Right lobe of liver (tissue), 6 donors: ENCODE data around the gene CYTH1. TPM values are rescaled to one million over a fixed set of nuclear protein-coding genes. Genes with fewer than 3 reads are reported as not detected.

Source experiments
- ATAC-seq, 4 donors: fragments of 200-7000 bp; cut with Tn5 transposase; one replicate each; pipeline ENCODE4 v1.9.1; 2020; ENCODE audit warnings: mild to moderate bottlenecking in 4 of 4, moderate library complexity in 4 of 4
- DNase-seq, 3 donors: peaks; one replicate each; pipeline ENCODE4 v3.0.0-alpha.2; 2020
- H3K27ac ChIP-seq, 3 donors: fragments of 200-600 bp; one replicate each; pipeline ENCODE4 v1.8.0; 2022
- H3K27me3 ChIP-seq, 2 donors: fragments of 200-600 bp; one replicate each; pipeline ENCODE4 v1.8.0; 2022
- H3K36me3 ChIP-seq, 4 donors: fragments of 200-600 bp; sonication (generic) in 1 of 4; one replicate each; pipeline versions ENCODE4 v1.5.1 to v1.8.0; 2017 to 2022; ENCODE audit warnings: control low read depth in 1 of 4
- H3K4me1 ChIP-seq, 4 donors: fragments of 200-600 bp; sonication (generic) in 1 of 4; one replicate each; pipeline versions ENCODE4 v1.5.1 to v1.8.0; 2017 to 2022; ENCODE audit warnings: control low read depth in 1 of 4
- H3K4me3 ChIP-seq, 3 donors: fragments of 200-600 bp; one replicate each; pipeline ENCODE4 v1.8.0; 2022
- H3K9me3 ChIP-seq, 4 donors: fragments of 200-600 bp; sonication (generic) in 1 of 4; one replicate each; pipeline versions ENCODE4 v1.5.1 to v1.8.0; 2017 to 2022; ENCODE audit warnings: control low read depth in 1 of 4
- CTCF ChIP-seq, 4 donors: fragments of 200-600 bp in 3 of 4; fragments of 450-650 bp in 1 of 4; IDR thresholded peaks; one replicate each; pipeline versions ENCODE4 v1.5.1 to v1.8.0; 2016 to 2022; ENCODE audit warnings: antibody characterized with exemption in 4 of 4, mild to moderate bottlenecking in 2 of 4
- POLR2A ChIP-seq: fragments of 450-650 bp; IDR thresholded peaks from one replicate; pipeline ENCODE4 v1.6.1; 2017; ENCODE audit warnings: antibody characterized with exemption, mild to moderate bottlenecking
- WGBS: methylation state at CpG from one replicate; pipeline ENCODE4 v1.1.6; 2018; ENCODE audit warnings: low coverage, low lambda C conversion rate; ENCODE audit not compliant: insufficient coverage; ENCODE audit errors: missing lambda C conversion rate; 5-methylcytosine and 5-hydroxymethylcytosine counted together
- intact Hi-C, 2 donors: fragments of 100-400 bp; cut with DNase I; formaldehyde crosslinking; loops; one replicate each; pipeline versions ENCODE4 v1.11.2 to v1.14.1; 2022
- total RNA-seq, 6 experiments: library from RNA; depleted of rRNA in 2 of 6; stranded (reverse); fragments of >200 nt in 2 of 6; fragmentation: NEBNext Ultra II Directional in 3 of 6; extraction: Animal tissue kit (Norgen Biotek cat#: 25700) in 3 of 6; gene quantifications; one replicate each; pipeline versions ENCODE4 v1.1.0 to v1.2.4, GENCODE V29; 2016 to 2023
- donor health status: DM: no; HTN: yes; CAD: no.
- donor health status: DM: no; HTN: no; CAD: no.
- donor health status: DM: no; HTN: no; CAD: no.
- donor health status: DM: no; HTN: yes; CAD: no.
- donor health status: DM: no; HTN: yes; CAD: no.

The CYTH1 gene
- total RNA-seq, 6 experiments from 2014 or later, result 14.8 to 46.2 (median 28.8) TPM

DNA sequence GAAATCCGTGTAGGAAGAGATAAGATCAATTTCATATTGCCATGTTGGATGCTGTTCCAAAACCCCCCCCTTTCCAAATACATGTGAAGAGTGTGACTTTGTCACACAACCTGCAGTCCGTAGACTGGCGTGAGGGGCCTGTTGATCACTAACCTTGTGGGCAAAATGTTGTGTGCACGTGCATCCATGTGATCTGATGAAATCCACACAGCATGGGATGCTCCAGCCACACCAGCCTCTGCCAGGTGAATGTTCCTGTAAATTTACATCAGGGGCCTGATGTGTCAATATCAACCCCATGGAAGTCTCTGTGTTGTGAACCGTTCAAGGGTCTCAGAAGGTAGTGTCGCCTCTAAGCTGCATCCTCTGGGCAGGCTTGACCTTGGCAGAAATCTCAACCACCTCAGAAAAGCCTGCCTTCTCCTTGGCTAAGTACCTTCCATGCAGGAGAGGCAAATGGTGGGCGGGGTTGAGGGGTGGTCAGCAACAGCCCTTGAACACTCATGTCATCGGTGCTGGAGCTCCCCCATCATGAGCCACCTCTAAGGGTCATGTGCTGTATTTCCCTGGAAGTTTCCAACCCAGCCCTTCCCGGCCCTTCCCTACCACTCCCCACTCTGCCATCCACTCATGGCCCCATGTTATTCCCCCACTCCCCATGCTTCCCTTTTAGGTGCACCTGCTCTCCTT is 126.7 kb downstream of the CYTH1 start:
- ATAC-seq (no peak), DNase-seq (no peak)
- TF ChIP-seq CTCF (IDR thresholded peaks at IDR 0.05) (no peak), POLR2A (no peak)
- H3K36me3 ChIP-seq, result no peaks in the 10 kb centered on the region
- H3K9me3 ChIP-seq, result no peaks in the 10 kb centered on the region
- 88% methylated on average over 5 of the region's 9 CpGs for WGBS
- intact Hi-C loops, result no loop called here
- no peaks in the 10 kb centered on the region for H3K4me1 ChIP-seq
- no peak overlapping the region for H3K4me3 ChIP-seq
- H3K27me3 ChIP-seq, result no peaks in the 10 kb centered on the region
- no peak overlapping the region for H3K27ac ChIP-seq

DNA sequence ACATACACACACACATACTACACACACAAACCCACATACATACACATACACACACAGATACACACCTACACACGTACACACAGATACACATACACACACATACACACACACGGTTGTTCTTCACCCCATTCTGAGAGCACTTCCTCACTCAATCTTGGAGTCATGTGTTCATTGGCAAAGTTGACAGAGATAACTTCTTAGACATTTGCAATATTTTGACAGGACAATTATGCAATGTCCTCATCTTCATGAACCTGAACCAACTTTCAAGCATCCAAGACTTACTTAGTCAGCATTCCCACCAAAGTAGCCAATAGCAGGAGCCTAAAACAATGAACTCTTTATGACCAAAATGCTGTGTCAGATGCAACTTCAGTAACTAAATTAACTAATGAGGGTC is 127.7 kb downstream of the CYTH1 start:
- intact Hi-C loops, result no loop called here
- 48% methylated on average over 2 of the region's 2 CpGs for WGBS

DNA sequence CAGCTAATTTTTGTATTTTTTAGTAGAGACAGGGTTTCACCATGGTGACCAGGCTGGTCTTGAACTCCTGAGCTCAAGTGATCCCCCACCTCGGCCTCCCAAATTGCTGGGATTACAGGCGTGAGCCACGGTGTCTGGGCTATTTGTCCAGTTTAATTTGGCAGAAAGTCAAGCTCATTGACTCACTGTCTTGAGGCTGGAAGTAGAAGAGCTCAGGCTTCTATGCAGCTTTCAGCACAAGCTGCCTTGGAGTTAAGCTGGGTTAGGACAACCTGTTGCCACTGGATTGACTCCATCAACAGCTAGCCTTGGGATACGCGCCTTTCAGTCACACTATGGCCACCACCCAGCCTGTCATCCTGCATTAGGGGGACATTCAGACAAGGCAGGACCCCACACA is 128.7 kb downstream of the CYTH1 start:
- ATAC-seq (peak in 2 of 4 donors; percentile 30 to 56), DNase-seq (no peak)
- Histone ChIP-seq H3K9me3 (no peaks in the 10 kb centered on the region), H3K27ac (no peak overlapping the region), H3K4me1 (no peaks in the 10 kb centered on the region), H3K27me3 (no peaks in the 10 kb centered on the region), H3K36me3 (no peaks in the 10 kb centered on the region), H3K4me3 (no peak overlapping the region)
- 90% methylated on average over 3 of the region's 5 CpGs for WGBS
- intact Hi-C loops, result no loop called here
- TF ChIP-seq POLR2A, result no peak
- no peak for TF ChIP-seq CTCF (IDR thresholded peaks at IDR 0.05)

More for the DNA sequence above, 127.7 kb downstream of the CYTH1 start:
- Histone ChIP-seq H3K27ac (no peak overlapping the region), H3K4me1 (no peaks in the 10 kb centered on the region), H3K27me3 (no peaks in the 10 kb centered on the region), H3K36me3 (no peaks in the 10 kb centered on the region), H3K4me3 (no peak overlapping the region), H3K9me3 (no peaks in the 10 kb centered on the region)
- ATAC-seq (peak in 2 of 4 donors; percentile 26 to 46), DNase-seq (no peak)
- TF ChIP-seq POLR2A (no peak), CTCF (IDR thresholded peaks at IDR 0.05) (no peak)

GRCh38 chr17:78652913-78653312 is 129.2 kb downstream of the CYTH1 start:
- 72% methylated on average over 6 of the region's 11 CpGs for WGBS
- Histone ChIP-seq H3K27ac (no peak overlapping the region), H3K27me3 (no peaks in the 10 kb centered on the region), H3K9me3 (no peaks in the 10 kb centered on the region), H3K4me3 (no peak overlapping the region), H3K4me1 (no peaks in the 10 kb centered on the region), H3K36me3 (no peaks in the 10 kb centered on the region)
- ATAC-seq (peak in 2 of 4 donors; percentile 47 to 51), DNase-seq (no peak)
- intact Hi-C loops, result no loop called here
- no peak for TF ChIP-seq POLR2A
- TF ChIP-seq CTCF (IDR thresholded peaks at IDR 0.05), result no peak
